HG03342 (cell line): Measurements from ENCODE around the gene RAB22A.

ENCODE experiments used
- ATAC-seq: cut with Tn5 transposase; IDR thresholded peaks from one replicate; pipeline ENCODE4 v1.9.1; 2021; ENCODE audit warnings: mild to moderate bottlenecking, moderate library complexity; ENCODE audit not compliant: unreplicated experiment

The RAB22A gene

GRCh38 chr20:58300321-58300720, 9.2 kb upstream of the RAB22A start:
- no peak for ATAC-seq

DNA sequence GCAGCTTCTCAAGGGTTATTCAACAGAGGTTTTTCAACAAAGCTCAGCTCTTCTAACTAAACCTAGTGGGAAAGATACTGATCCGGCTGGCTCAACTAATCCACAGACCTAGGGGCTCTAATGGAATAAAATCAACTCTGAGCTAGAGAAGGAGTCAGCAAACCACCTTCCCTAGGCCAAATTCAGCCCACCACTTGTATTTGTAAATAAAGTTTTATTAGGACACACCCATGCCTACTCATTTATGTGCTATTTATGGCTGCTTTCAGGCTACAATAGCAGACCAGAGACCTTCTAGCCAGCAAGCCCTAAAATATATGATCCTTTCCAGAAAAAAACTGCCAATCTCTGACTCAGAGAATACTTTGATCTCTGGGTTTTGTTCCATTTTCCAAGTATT, 6.0 kb upstream of the RAB22A start:
- ATAC-seq = no peak

DNA sequence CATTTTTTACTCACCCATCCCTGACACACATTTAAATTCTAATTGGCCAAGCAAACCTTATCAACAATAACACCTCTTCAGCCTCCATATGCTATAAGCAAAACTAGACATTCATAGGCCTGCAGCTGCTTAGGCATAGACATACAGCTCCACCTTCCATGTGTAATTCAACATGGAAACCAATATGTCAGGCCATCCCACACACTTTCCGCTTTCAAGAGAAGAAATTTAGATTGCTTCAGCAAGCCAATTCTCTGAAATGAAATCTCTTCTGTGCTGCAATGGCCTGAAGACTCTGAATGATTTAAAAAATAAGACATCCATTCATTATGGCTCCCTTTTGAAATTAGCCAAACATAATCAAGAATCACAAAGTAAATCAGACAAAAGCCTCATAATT, 4.5 kb upstream of the RAB22A start:
- no peak for ATAC-seq

GRCh38 chr20:58306421-58307261, 2.9 kb upstream of the RAB22A start:
- peak; percentile 24 for ATAC-seq

- ATAC-seq = no peak
Measured at GRCh38 chr20:58307270-58307669, 2.2 kb upstream of the RAB22A start.

DNA sequence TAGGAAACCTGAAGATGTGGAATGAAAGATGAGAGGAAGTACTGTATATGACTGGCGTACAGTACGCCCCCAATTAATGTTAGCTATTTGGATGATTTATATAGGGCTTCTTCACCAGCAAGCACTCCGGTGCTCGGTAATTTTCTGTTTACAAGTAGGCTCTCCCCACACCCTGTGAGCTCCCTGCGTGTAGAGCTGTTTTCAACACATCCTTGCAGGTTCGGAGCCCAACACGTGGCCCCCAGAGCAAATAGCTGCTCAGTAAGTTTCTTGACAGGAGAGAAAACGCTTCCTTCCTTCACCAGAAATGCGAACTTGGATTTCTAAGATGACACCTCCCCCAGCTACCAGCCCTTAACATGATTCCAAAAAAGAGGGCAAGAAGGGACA, 1.2 kb upstream of the RAB22A start:
- ATAC-seq = no peak

DNA sequence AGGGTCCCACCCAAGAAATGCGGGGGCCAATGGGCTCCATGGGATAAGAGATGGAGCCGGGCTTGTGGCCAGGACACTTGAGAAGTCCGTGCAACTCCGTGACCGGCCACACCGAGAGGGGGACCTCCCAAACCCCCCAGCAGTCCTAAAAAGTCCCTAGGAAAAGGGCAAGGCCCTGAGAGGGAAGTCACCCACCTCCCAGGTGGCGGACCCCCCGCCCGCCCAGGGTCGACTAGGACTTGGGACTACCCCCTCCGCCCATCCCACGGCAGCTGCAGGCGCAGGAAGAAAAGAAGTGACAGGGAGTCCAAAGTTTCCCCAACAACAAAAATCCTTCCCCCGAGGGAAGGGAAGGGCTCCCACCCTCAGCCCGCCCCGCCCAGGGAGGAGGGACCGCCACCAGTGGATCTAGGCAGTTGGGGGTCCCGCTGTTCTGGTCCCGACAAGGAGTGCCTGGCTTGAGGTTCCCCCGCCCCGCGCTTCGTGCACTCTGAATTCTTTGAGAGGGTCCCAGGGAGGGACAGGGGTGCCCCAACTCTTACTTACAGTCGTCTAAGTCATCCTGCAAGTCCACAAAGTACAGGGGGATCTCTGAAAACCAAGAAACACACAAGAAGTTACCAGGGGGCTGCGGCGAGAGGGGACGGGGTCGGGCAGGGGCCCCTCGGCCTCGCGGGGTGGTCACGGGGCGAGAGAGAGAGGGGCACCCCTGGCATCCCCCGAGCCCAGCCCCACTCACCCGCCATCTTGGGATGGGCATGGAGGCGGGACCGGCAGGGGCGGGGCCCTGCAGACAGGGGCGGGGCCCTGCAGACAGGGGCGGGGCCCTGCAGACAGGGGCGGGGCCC, 611 bp upstream of the RAB22A start:
- ATAC-seq = peak; percentile 56

GRCh38 chr20:58310291-58310782, 822 bp downstream of the RAB22A start:
- ATAC-seq = no peak

- ATAC-seq = no peak
Measured at GRCh38 chr20:58312836-58313235, 3.3 kb downstream of the RAB22A start.

GRCh38 chr20:58313396-58313795, 3.9 kb downstream of the RAB22A start:
- no peak for ATAC-seq

- ATAC-seq = no peak
Measured at GRCh38 chr20:58321205-58321604, 11.7 kb downstream of the RAB22A start.

DNA sequence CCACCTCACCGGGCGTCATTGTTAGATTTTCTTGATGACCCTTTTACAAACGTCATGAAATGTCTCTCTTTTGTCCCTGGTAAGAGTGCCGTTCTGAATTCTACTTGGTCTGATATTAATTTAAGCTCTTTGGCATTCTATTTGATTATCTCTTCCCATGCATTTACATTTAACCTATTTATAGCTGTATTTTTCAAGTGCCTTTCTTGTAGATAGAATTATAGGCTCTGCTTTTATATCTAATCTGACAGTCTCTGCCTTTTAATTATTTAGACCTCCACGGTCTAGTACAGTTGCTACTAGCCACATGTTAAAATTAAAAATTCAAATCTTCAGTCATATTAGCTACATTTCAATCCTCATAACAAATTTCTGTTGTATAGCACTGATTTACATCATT, 12.6 kb downstream of the RAB22A start:
- no peak for ATAC-seq

GRCh38 chr20:58325912-58326311, 16.4 kb downstream of the RAB22A start:
- no peak for ATAC-seq

DNA sequence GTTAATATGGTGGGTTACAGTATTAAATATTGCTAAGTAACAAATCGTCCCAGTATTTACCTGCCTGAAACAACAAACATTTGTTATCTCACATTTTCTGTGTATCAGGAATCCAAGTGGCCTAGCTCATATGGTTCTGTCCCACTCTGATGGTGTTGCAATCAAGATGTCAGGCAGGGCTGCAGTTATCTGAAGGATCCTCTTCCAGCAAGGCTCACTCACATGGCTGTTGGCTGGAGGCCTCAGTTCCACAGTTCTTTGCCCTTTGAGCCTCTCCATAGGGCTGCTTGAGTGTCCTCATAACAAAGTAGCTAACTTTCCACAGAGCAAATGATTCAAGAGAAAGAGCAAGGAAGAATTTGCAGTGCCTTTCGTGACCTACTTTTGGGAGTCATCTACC, 17.7 kb downstream of the RAB22A start:
- ATAC-seq = no peak

- ATAC-seq = no peak
Measured at GRCh38 chr20:58328836-58329235, 19.3 kb downstream of the RAB22A start.

GRCh38 chr20:58329711-58330110, 20.2 kb downstream of the RAB22A start:
- no peak for ATAC-seq

- no peak for ATAC-seq
Measured at GRCh38 chr20:58330249-58330648, 20.7 kb downstream of the RAB22A start.

DNA sequence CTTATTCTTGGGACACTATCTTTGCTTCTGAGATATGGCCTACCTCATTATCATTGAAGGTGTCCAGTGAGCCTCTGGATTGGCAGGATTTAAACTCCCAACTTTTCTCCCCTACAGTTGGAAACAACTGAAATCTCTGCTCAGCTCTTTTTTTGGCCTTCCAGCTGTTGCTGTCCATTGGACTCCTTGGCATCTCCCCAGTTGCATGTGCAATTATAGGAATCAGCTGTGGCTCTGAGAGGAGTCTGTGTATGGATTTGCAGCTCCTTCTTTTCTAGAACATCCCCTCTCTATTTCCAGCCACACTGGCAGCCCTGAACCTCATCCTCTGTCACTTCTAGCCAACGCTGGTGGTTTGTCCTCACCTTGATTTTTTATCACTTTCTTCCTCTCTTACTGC, 21.2 kb downstream of the RAB22A start:
- no peak for ATAC-seq

DNA sequence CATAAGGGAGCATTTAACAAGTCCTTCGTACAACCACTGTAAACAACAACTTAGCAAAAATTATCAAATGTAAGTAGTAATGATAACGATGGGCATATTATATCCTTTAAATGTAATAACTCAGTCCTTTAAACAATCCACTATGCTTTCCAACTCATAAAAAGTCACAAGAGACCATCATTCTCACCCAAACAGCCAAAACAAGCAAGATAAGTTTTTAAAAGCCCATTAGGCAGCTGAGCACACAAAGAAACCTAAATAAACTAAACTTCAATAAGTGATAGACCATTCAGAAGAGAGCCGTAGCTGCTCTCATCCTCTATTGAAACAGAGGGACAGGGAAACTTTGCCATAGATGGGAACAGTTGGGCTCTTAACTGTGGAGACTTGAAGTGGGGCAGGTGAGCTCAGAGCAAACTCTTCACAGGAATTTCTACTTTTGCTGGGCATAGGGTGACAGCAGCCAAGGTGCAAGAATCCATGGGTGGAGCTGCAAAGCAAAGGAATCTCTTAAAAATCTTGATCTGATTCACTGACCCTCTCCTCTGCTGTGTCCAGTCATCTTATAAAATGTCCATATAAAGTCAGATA, 22.5 kb downstream of the RAB22A start:
- no peak for ATAC-seq

- ATAC-seq = no peak
Measured at GRCh38 chr20:58339741-58340140, 30.2 kb downstream of the RAB22A start.

DNA sequence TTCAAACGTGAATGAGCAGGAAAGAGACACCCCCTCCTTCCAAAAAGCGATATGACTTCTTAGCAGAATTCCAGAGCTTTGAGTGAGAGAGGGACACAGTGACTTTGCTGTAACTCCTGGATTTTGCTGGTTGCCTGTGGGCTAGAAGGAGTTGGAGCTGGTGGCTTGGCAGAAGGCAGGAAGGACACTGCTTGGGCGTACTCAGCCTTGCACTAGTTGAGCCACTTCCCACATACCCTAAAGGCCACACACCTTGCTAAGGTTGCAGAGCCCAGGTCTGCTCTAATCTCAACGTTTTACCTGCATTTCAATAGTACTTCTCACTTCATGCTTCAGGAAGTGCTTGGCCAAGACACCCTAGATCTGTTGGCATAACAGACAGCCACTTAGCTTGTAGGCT, 30.6 kb downstream of the RAB22A start:
- ATAC-seq = no peak

- no peak for ATAC-seq
Measured at GRCh38 chr20:58340853-58341252, 31.3 kb downstream of the RAB22A start.
